Glutamatergic neuron (in vitro differentiated cells): ENCODE results near the gene NHS. TPM values are rescaled to one million over a fixed set of nuclear protein-coding genes. Genes with fewer than 3 reads are reported as not detected.

Experiments
- DNase-seq: peaks from one replicate; pipeline ENCODE4 v3.0.0; 2022
- H3K27ac Mint-ChIP-seq: one replicate; pipeline ENCODE4 v1.8.0; 2020; ENCODE audit warnings: mild to moderate bottlenecking, mixed read lengths, inconsistent platforms; ENCODE audit not compliant: unreplicated experiment
- H3K27me3 Mint-ChIP-seq: one replicate; pipeline ENCODE4 v1.8.0; 2020; ENCODE audit warnings: mild to moderate bottlenecking, moderate library complexity, mixed read lengths, inconsistent platforms; ENCODE audit not compliant: unreplicated experiment
- H3K36me3 Mint-ChIP-seq: one replicate; pipeline ENCODE4 v1.8.0; 2020; ENCODE audit warnings: mild to moderate bottlenecking, mixed read lengths, inconsistent platforms; ENCODE audit not compliant: unreplicated experiment
- H3K4me1 Mint-ChIP-seq: one replicate; pipeline ENCODE4 v1.8.0; 2020; ENCODE audit warnings: mild to moderate bottlenecking, low read depth, mixed read lengths, inconsistent platforms; ENCODE audit not compliant: unreplicated experiment
- H3K4me3 Mint-ChIP-seq: one replicate; pipeline ENCODE4 v1.8.0; 2020; ENCODE audit warnings: mild to moderate bottlenecking, mixed read lengths, inconsistent platforms; ENCODE audit not compliant: unreplicated experiment
- H3K9me3 Mint-ChIP-seq: one replicate; pipeline ENCODE4 v1.8.0; 2020; ENCODE audit warnings: mild to moderate bottlenecking, moderate library complexity, mixed read lengths, inconsistent platforms; ENCODE audit not compliant: unreplicated experiment
- total RNA-seq: library from RNA; stranded (reverse); fragmentation: NEBNext Ultra II Directional; extraction: Animal tissue kit (Norgen Biotek cat#: 25700); gene quantifications from one replicate; pipeline ENCODE4 v1.2.1, GENCODE V29; 2021; ENCODE audit not compliant: unreplicated experiment
- TF ChIP-seq, protein P1 (sequence below): fragments of 200-600 bp; sonication (generic); IDR thresholded peaks from one replicate; pipeline ENCODE4 v1.5.0; 2021; ENCODE audit not compliant: partially characterized antibody, unreplicated experiment

NHS gene
- total RNA-seq, 1 donor from 2014 or later = 9.1 TPM

DNA sequence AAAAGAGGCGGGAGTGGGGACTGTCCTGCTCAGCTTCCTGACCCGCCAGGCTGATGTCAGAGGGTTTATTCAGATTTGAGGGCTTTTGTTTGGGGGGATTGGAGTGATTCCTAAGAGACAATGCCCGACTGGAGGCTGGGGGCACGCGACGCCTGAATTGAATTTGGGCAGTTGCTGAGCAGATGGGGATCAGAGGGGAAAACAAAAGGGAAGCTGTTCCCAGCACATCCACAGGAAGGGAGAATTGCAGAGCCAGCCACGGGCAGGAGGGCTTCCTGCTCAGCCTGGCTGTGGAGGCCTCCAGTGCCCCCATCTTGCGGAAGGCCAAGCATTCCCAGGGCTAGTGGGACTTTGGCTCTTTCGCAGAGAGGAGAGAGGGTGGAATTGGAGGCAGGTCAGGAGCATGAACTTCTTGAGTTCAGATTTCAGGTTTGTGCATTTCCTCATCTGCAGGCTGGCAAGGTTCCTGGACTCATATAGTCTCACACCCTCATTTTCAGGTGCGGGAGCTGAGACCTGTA, 162.8 kb downstream of the NHS start:
- Mint-ChIP-seq H3K9me3 (no peaks in the 10 kb centered on the region), H3K27me3 (peaks cover 4% of the 10 kb centered on the region), H3K36me3 (no peaks in the 10 kb centered on the region), H3K27ac (peak overlapping the region; percentile 43), H3K4me1 (peaks cover 12% of the 10 kb centered on the region), H3K4me3 (no peak overlapping the region)
- no peak for DNase-seq
- TF ChIP-seq, protein P1, sequence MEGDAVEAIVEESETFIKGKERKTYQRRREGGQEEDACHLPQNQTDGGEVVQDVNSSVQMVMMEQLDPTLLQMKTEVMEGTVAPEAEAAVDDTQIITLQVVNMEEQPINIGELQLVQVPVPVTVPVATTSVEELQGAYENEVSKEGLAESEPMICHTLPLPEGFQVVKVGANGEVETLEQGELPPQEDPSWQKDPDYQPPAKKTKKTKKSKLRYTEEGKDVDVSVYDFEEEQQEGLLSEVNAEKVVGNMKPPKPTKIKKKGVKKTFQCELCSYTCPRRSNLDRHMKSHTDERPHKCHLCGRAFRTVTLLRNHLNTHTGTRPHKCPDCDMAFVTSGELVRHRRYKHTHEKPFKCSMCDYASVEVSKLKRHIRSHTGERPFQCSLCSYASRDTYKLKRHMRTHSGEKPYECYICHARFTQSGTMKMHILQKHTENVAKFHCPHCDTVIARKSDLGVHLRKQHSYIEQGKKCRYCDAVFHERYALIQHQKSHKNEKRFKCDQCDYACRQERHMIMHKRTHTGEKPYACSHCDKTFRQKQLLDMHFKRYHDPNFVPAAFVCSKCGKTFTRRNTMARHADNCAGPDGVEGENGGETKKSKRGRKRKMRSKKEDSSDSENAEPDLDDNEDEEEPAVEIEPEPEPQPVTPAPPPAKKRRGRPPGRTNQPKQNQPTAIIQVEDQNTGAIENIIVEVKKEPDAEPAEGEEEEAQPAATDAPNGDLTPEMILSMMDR = no peak

DNA sequence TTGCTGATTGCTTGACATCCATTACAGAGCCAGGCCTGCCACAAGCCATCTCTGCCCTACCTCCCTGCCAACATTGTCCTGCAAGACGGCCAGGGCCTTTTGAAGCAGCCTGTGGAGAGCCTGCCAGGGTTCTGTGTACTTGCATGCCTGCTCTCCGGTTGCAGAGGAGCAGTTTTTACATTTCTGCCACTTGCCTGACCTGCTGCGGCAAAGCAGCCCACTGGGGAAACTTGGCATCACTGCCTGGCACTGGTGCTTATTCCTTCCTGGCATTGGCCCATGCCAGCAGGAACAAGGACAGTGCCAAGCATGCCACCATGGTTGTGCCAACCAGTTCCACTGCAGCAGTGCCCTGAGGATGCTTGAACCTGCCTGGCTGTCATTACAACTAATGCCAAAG, 167.1 kb downstream of the NHS start:
- H3K36me3 Mint-ChIP-seq = no peaks in the 10 kb centered on the region
- TF ChIP-seq, protein P1 = no peak
- DNase-seq = no peak
- H3K9me3 Mint-ChIP-seq = no peaks in the 10 kb centered on the region
- no peak overlapping the region for H3K4me3 Mint-ChIP-seq
- H3K27me3 Mint-ChIP-seq = peaks cover 4% of the 10 kb centered on the region
- no peak overlapping the region for H3K27ac Mint-ChIP-seq
- peaks cover 10% of the 10 kb centered on the region for H3K4me1 Mint-ChIP-seq

DNA sequence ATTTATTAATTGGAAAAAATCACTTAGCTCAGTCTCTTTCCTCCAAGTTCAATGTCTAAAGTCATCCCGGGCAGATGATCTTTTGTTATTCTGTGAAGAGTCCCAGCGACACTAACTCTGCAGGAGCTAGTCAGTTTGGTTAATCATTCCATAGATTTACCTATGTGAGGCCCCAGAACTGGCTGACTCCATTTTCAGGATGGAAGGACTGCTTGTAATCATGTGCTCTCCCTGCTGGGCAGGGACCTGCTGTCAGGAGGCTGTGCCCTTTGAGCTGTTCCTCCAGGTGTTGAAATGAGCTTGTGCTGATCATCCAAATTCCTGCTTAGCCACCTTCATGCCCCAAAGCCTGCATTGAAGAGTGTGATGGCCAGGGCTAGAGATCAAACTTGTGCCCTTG, 169.8 kb downstream of the NHS start:
- peaks cover 17% of the 10 kb centered on the region for H3K4me1 Mint-ChIP-seq
- no peak overlapping the region for H3K27ac Mint-ChIP-seq
- H3K36me3 Mint-ChIP-seq = no peaks in the 10 kb centered on the region
- H3K9me3 Mint-ChIP-seq = no peaks in the 10 kb centered on the region
- DNase-seq = no peak
- H3K4me3 Mint-ChIP-seq = no peak overlapping the region
- no peaks in the 10 kb centered on the region for H3K27me3 Mint-ChIP-seq
- TF ChIP-seq, protein P1 = no peak

DNA sequence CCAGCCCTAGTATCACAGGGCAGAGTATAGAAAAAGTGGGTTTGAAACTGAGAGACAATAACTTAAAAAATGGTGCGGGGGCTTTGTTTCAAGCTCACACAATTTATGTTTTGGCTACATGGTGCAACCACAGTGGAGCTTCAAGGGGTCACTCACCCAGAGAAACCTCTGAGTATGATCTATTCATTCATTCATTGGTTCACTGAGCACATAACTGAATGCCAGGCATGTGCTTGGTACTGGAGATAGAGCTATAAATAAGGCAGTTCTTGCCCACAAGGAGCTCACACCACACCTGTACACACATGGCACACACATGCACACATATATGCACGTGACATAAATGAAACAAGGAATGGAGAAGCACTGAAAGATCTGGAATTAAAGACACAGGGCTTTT, 171.4 kb downstream of the NHS start:
- H3K36me3 Mint-ChIP-seq = no peaks in the 10 kb centered on the region
- no peak for DNase-seq
- H3K4me1 Mint-ChIP-seq = peaks cover 19% of the 10 kb centered on the region
- H3K4me3 Mint-ChIP-seq = no peak overlapping the region
- no peaks in the 10 kb centered on the region for H3K9me3 Mint-ChIP-seq
- H3K27ac Mint-ChIP-seq = no peak overlapping the region
- TF ChIP-seq, protein P1 = no peak
- H3K27me3 Mint-ChIP-seq = no peaks in the 10 kb centered on the region

DNA sequence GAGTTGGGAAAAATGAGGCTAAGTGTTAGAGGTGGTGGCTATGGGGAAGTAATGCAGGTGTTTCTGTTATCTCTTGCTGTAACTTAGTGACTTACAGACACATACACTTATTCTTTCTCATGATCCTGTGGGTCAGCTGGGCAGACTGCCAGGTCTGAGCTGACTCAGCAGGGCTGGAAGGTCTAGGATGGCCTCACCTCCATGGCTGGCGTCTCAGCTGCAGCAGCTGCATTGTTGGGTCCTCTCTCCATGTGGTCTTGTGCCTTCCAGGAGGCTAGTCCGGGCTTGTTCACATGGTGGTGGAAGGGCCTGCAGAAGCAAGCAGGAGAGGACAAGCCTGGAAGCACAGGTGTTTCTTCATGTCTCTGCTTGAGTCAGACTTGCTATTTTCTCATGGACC, 172.7 kb downstream of the NHS start:
- Mint-ChIP-seq H3K36me3 (no peaks in the 10 kb centered on the region), H3K27ac (no peak overlapping the region), H3K4me1 (peaks cover 19% of the 10 kb centered on the region), H3K4me3 (no peak overlapping the region), H3K27me3 (no peaks in the 10 kb centered on the region), H3K9me3 (no peaks in the 10 kb centered on the region)
- no peak for DNase-seq
- TF ChIP-seq, protein P1 = no peak
